ENCODE data around the gene RAB3GAP2.

GRCh38 chr1:220176540-220176939 is 95.7 kb downstream of the RAB3GAP2 start:
- TF ChIP-seq EZH2 (IDR thresholded peaks at IDR 0.05; ENCODE audit: insufficient read depth, poor library complexity, severe bottlenecking) (no peak), EZH2phosphoT487 (IDR thresholded peaks at IDR 0.05; ENCODE audit: insufficient read depth, low read depth) (no peak)

Data from GM23248 (cell line).